Lower lobe of right lung (tissue), 2 donors: ENCODE results near the gene RPS21. TPM values are rescaled to one million over a fixed set of nuclear protein-coding genes. Genes with fewer than 3 reads are reported as not detected.
"Not testable (repeated sequence)": the region's sequence is repeated elsewhere in the genome, so short reads cannot be mapped to it uniquely, and the experiment has no call there.

Experiments
- ATAC-seq, 2 donors: fragments of 200-7000 bp; cut with Tn5 transposase; one replicate each; pipeline ENCODE4 v1.9.1; 2020 to 2022; ENCODE audit warnings: mild to moderate bottlenecking in 2 of 2, moderate library complexity in 2 of 2
- DNase-seq: peaks from one replicate; pipeline ENCODE4 v3.0.0-alpha.2; 2020
- H3K27ac ChIP-seq: fragments of 200-600 bp; one replicate; pipeline ENCODE4 v1.8.0; 2022
- H3K27me3 ChIP-seq: fragments of 200-600 bp; one replicate; pipeline ENCODE4 v1.8.0; 2022; ENCODE audit warnings: low read depth
- H3K36me3 ChIP-seq: fragments of 200-600 bp; one replicate; pipeline ENCODE4 v1.8.0; 2022; ENCODE audit warnings: mild to moderate bottlenecking
- H3K4me1 ChIP-seq: fragments of 200-600 bp; one replicate; pipeline ENCODE4 v1.8.0; 2022
- H3K4me3 ChIP-seq: fragments of 200-600 bp; one replicate; pipeline ENCODE4 v1.8.0; 2022; ENCODE audit warnings: mild to moderate bottlenecking
- H3K9me3 ChIP-seq: fragments of 200-600 bp; one replicate; pipeline ENCODE4 v1.8.0; 2022
- CTCF ChIP-seq: fragments of 200-600 bp; IDR thresholded peaks from one replicate; pipeline ENCODE4 v1.8.0; 2022; ENCODE audit warnings: antibody characterized with exemption, mild to moderate bottlenecking
- intact Hi-C: fragments of 100-400 bp; cut with DNase I; formaldehyde crosslinking; loops from one replicate; pipeline ENCODE4 v1.11.0; 2022
- total RNA-seq: library from RNA; stranded (reverse); fragmentation: NEBNext Ultra II Directional; extraction: Animal tissue kit (Norgen Biotek cat#: 25700); gene quantifications from one replicate; pipeline ENCODE4 v1.2.1, GENCODE V29; 2021
- donor health status: DM: no; HTN: yes; CAD: no; lungs with severe emphysema.

The RPS21 gene
- total RNA-seq, 1 donor from 2014 or later: 1,104 TPM

- Histone ChIP-seq H3K9me3 (no peaks in the 10 kb centered on the region), H3K4me1 (peaks cover 9% of the 10 kb centered on the region), H3K27ac (no peak overlapping the region), H3K36me3 (no peaks in the 10 kb centered on the region), H3K27me3 (peaks cover 5% of the 10 kb centered on the region), H3K4me3 (no peak overlapping the region)
- no peak for TF ChIP-seq CTCF
- DNase-seq (no peak), ATAC-seq (no peak)
- intact Hi-C loops: no loop called here
Observed at GRCh38 chr20:62425281-62426058, 38.6 kb downstream of the RPS21 start.

- ATAC-seq, intact Hi-C loops, H3K4me1 ChIP-seq, H3K9me3 ChIP-seq, H3K27me3 ChIP-seq, DNase-seq, H3K36me3 ChIP-seq, H3K4me3 ChIP-seq, H3K27ac ChIP-seq: not testable (repeated sequence)
Observed at GRCh38 chr20:62426059-62426348, 39.1 kb downstream of the RPS21 start.

- ATAC-seq: peak; percentile 43 to 55
- H3K27ac ChIP-seq: no peak overlapping the region
- peaks cover 9% of the 10 kb centered on the region for H3K4me1 ChIP-seq
Observed at GRCh38 chr20:62426699-62427131, 39.8 kb downstream of the RPS21 start.

GRCh38 chr20:62427172-62428001 is 40.5 kb downstream of the RPS21 start, which contains the start of gene RBBP8NL:
TSS of gene RBBP8NL (minus strand) at chr20:62427539. CDS start at chr20:62419647, 7,892 bp downstream.
- DNase-seq (peak; percentile 91), ATAC-seq (peak; percentile 89 to 93)
- Histone ChIP-seq H3K4me3 (peak within 1 kb of the TSS; percentile 41), H3K36me3 (no peaks in the 10 kb centered on the region), H3K27ac (peak within 1 kb of the TSS; percentile 46), H3K27me3 (peaks cover 5% of the 10 kb centered on the region), H3K9me3 (no peaks in the 10 kb centered on the region), H3K4me1 (peaks cover 9% of the 10 kb centered on the region)
- intact Hi-C loops: no loop called here
- TF ChIP-seq CTCF: no peak

More at GRCh38 chr20:62426699-62427131, 39.8 kb downstream of the RPS21 start:
- Histone ChIP-seq H3K9me3 (no peaks in the 10 kb centered on the region), H3K27me3 (peaks cover 5% of the 10 kb centered on the region), H3K4me3 (peak overlapping the region; percentile 41), H3K36me3 (no peaks in the 10 kb centered on the region)
- intact Hi-C loops: no loop called here
- DNase-seq: peak; percentile 69
- no peak for TF ChIP-seq CTCF

- no peaks in the 10 kb centered on the region for H3K9me3 ChIP-seq
- peak overlapping the region; percentile 36 for H3K27ac ChIP-seq
- H3K27me3 ChIP-seq: peaks cover 5% of the 10 kb centered on the region
- TF ChIP-seq CTCF: no peak
- no peak for DNase-seq
- peaks cover 9% of the 10 kb centered on the region for H3K4me1 ChIP-seq
- intact Hi-C loops: no loop called here
- H3K4me3 ChIP-seq: no peak overlapping the region
- ATAC-seq: peak in 1 of 2 donors; percentile 1
- no peaks in the 10 kb centered on the region for H3K36me3 ChIP-seq
Observed at GRCh38 chr20:62428002-62428372, 41.1 kb downstream of the RPS21 start.
